Measurements from ENCODE around the gene TGFBR2. TPM values are rescaled to one million over a fixed set of nuclear protein-coding genes. Genes with fewer than 3 reads are reported as not detected.

TGFBR2 gene
- total RNA-seq, 4 donors from 2014 or later, result 338 to 406 (median 350) TPM

- Histone ChIP-seq H3K9me3 (no peaks in the 10 kb centered on the region), H3K36me3 (no peaks in the 10 kb centered on the region), H3K4me1 (peaks cover 0 to 99% (median 84%) of the 10 kb centered on the region in 4 donors), H3K27ac (peak overlapping the region in 3 of 4 donors; percentile 44 to 100 (median 98)), H3K27me3 (no peaks in the 10 kb centered on the region), H3K4me3 (peak overlapping the region in 1 of 4 donors; percentile 6)
- WGBS, 2 donors, result 24 to 36% methylated on average over 3 of the region's 3 CpGs
- TF ChIP-seq CTCF (IDR thresholded peaks at IDR 0.05) (no peak), EP300 (IDR thresholded peaks at IDR 0.05) (no peak), POLR2A (IDR thresholded peaks at IDR 0.05) (no peak)
- no peak for DNase-seq (ENCODE audit: low spot score in 2 of 2)
Observed at GRCh38 chr3:30615615-30616346, 9.4 kb downstream of the TGFBR2 start.

GRCh38 chr3:30616347-30617027 lies 10.1 kb downstream of the TGFBR2 start:
- 25 to 38% methylated on average over 1 of the region's 1 CpG for WGBS, 2 donors
- DNase-seq (ENCODE audit: low spot score in 2 of 2), result no peak
- Histone ChIP-seq H3K27ac (peak overlapping the region in 3 of 4 donors; percentile 44 to 100 (median 83)), H3K36me3 (no peaks in the 10 kb centered on the region), H3K27me3 (no peaks in the 10 kb centered on the region), H3K9me3 (no peaks in the 10 kb centered on the region), H3K4me1 (peaks cover 0 to 99% (median 88%) of the 10 kb centered on the region in 4 donors), H3K4me3 (peak overlapping the region in 2 of 4 donors; percentile 6 to 15)
- TF ChIP-seq EP300 (IDR thresholded peaks at IDR 0.05) (no peak), POLR2A (IDR thresholded peaks at IDR 0.05) (no peak), CTCF (IDR thresholded peaks at IDR 0.05) (no peak)

GRCh38 chr3:30617069-30617468 lies 10.7 kb downstream of the TGFBR2 start:
- Histone ChIP-seq H3K9me3 (no peaks in the 10 kb centered on the region), H3K36me3 (no peaks in the 10 kb centered on the region), H3K4me1 (peaks cover 0 to 99% (median 90%) of the 10 kb centered on the region in 4 donors), H3K4me3 (peak overlapping the region in 1 of 4 donors; percentile 15), H3K27me3 (no peaks in the 10 kb centered on the region), H3K27ac (peak overlapping the region in 3 of 4 donors; percentile 44 to 100 (median 83))
- 63 to 64% methylated on average over 5 of the region's 5 CpGs for WGBS, 2 donors
- TF ChIP-seq EP300 (IDR thresholded peaks at IDR 0.05) (no peak), CTCF (IDR thresholded peaks at IDR 0.05) (no peak), POLR2A (IDR thresholded peaks at IDR 0.05) (no peak)
- DNase-seq (ENCODE audit: low spot score in 2 of 2), result no peak

- TF ChIP-seq CTCF (IDR thresholded peaks at IDR 0.05) (no peak), EP300 (IDR thresholded peaks at IDR 0.05) (no peak), POLR2A (IDR thresholded peaks at IDR 0.05) (no peak)
- 71 to 75% methylated on average over 2 of the region's 2 CpGs for WGBS, 2 donors
- DNase-seq (ENCODE audit: low spot score in 2 of 2), result no peak
- no peaks in the 10 kb centered on the region for H3K36me3 ChIP-seq
- no peaks in the 10 kb centered on the region for H3K9me3 ChIP-seq
- peak overlapping the region; percentile 37 to 100 (median 64) for H3K27ac ChIP-seq
- H3K4me3 ChIP-seq, result no peak overlapping the region
- H3K4me1 ChIP-seq, result peaks cover 0 to 99% (median 88%) of the 10 kb centered on the region in 4 donors
- no peaks in the 10 kb centered on the region for H3K27me3 ChIP-seq
Observed at GRCh38 chr3:30617653-30618052, 11.3 kb downstream of the TGFBR2 start.

- Histone ChIP-seq H3K4me3 (no peak overlapping the region), H3K9me3 (no peaks in the 10 kb centered on the region), H3K4me1 (peaks cover 0 to 99% (median 86%) of the 10 kb centered on the region in 4 donors), H3K27ac (peak overlapping the region in 3 of 4 donors; percentile 44 to 100 (median 83)), H3K36me3 (peaks cover 0 to 3% (median 0%) of the 10 kb centered on the region in 3 donors), H3K27me3 (no peaks in the 10 kb centered on the region)
- 74 to 82% methylated on average over 3 of the region's 3 CpGs for WGBS, 2 donors
- no peak for TF ChIP-seq CTCF (IDR thresholded peaks at IDR 0.05)
- no peak for TF ChIP-seq POLR2A (IDR thresholded peaks at IDR 0.05)
- no peak for DNase-seq (ENCODE audit: low spot score in 2 of 2)
Observed at GRCh38 chr3:30618526-30618925, 12.1 kb downstream of the TGFBR2 start.
